Epidermal melanocyte (primary cell): Measurements from ENCODE around the gene IGFBP4.

Experiments
- DNase-seq: peaks from one replicate; pipeline ENCODE4 v3.0.0; 2011; ENCODE audit warnings: low spot score; ENCODE audit not compliant: insufficient read length

Gene IGFBP4

DNA sequence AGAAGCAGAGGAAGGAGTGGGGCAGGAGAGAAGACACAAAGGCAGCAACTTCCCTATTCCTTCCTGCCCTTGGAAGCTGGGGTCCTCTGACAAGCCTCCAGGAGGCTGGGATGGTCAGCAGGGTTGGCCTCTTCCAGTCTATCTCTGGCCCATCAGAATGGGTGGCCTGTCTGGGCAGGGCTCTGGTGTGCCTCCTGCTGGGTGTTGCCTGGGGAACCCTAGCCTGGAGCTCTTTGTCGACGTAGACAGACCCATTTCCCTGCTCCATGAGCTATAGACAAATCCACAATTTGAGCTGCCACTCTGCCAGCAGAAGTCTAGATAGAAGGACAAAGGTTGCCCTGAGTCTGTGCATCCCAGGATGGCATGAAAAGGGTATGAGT lies 11.4 kb downstream of the IGFBP4 start:
- no peak for DNase-seq

DNA sequence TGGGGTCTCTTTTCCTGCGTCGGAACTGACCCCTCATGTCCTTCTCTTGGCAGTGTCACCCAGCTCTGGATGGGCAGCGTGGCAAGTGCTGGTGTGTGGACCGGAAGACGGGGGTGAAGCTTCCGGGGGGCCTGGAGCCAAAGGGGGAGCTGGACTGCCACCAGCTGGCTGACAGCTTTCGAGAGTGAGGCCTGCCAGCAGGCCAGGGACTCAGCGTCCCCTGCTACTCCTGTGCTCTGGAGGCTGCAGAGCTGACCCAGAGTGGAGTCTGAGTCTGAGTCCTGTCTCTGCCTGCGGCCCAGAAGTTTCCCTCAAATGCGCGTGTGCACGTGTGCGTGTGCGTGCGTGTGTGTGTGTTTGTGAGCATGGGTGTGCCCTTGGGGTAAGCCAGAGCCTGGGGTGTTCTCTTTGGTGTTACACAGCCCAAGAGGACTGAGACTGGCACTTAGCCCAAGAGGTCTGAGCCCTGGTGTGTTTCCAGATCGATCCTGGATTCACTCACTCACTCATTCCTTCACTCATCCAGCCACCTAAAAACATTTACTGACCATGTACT lies 13.2 kb downstream of the IGFBP4 start:
- no peak for DNase-seq

DNA sequence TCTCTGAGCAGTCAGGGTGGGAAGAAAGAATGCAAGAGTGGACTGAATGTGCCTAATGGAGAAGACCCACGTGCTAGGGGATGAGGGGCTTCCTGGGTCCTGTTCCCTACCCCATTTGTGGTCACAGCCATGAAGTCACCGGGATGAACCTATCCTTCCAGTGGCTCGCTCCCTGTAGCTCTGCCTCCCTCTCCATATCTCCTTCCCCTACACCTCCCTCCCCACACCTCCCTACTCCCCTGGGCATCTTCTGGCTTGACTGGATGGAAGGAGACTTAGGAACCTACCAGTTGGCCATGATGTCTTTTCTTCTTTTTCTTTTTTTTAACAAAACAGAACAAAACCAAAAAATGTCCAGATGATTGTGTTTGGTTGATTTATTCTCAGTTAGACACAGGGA lies 14.1 kb downstream of the IGFBP4 start:
- no peak for DNase-seq

DNA sequence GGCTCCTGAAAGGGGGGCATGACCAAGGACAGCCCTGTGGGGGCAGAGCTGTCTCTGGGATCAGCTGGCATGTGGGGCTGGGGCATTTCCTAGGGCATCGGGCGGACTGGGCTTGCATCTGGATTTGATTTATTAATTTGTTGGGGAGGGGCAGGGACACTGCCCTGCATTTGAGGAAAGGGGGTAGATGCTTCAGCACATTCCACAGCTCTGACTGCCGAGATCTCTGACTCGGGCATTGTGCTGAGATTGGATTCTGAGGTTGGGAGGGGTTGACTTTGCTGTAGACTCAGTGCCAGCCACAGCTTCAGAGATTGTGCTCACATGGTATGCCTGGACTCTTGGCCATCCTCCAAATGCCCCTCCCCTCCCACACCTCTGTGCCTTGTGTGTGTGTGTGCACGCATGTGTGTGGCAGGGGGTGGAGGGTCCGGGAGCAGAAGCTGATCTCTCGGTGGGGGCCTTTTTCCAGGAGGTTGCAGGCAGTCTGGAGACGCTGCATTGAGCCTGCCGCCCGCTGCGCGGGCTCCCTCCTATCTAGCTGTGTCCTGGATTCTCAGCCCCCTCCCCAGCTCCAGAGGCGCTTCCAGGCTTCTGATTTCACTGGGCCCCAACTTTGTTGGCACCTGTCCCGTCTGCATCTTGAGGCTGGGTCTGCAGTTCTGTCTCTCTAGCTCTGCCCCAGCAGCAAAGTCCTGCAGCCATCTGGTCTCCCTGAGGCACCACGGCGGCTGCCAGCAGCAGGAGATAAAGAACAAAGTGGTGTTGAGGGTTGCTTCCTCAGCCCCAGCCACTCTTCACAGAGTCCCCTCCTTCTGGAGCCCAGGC lies 14.9 kb downstream of the IGFBP4 start:
- peak; percentile 79 for DNase-seq

DNA sequence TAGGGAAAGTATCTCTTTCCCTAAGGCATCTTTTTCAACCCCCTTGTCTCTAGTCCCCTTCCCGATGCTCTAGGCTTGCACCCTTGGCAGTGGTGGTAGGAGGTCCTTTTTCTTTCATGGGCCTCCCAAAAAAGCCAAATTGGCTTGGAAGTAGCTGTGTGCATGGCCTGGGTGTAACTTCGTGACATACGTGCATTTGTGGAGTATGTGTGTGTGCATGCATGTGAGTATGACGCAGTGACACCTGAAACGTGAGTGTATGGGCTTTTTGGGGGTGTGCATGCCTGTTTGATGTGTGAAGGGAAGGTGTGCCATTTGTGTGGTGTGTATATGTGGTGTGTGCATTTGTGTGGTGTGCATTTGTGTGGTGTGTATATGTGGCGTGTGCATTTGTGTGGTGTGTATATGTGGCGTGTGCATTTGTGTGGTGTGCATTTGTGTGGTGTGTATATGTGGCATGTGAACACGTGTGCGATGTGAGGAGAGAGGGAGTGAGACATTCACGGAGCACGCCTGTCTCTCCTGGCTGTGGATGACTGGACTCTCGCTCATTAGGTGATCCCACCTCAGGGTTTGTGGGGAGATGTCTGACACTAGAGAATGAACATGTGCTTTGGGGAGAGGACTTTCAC lies 15.7 kb downstream of the IGFBP4 start:
- no peak for DNase-seq

DNA sequence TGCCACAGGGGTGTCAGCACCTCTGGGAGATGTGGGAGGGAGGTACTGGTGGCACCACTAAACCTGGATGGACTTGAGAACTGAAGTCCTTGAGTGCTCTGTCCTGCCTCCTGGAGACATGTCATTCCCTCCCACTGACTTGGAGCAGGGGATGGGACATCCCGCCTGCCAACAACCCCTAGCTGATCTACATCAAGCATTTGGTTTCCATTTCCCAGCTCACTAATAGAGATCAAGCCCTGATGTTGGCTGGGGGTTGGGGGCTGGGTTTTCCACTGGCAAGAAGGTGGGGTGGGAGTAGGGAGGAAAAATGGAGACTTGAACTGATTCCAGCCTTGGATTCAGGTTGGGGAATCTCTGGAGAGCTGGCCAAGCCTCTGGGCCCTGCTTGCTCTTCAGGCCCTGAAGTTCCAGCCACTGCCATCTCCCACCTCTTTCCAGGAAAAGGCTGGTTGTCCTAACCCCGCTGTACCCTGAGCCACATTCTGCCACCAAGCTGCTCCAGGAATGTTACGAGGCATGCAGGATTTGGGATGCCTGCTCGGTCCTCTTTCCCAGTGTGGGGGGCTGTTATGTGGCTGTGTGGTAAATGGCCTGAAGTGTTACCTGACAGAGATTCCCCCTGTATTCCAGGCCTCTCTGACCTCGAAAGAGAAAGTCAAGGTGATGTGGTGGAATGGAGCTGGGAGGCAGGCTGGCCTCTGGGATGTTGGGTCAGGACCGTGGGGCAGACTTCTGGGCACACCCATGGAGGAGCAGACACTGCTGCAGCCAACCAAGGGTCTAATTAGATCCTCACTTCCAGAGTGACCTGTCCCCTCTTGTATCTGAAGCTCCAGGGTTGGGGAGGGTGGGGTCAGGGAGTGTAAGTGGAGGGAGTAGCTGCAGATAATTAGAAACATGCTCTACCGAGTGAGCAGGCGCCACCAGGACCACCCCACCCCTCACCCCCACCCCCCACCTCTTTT lies 16.7 kb downstream of the IGFBP4 start:
- DNase-seq, result no peak

DNA sequence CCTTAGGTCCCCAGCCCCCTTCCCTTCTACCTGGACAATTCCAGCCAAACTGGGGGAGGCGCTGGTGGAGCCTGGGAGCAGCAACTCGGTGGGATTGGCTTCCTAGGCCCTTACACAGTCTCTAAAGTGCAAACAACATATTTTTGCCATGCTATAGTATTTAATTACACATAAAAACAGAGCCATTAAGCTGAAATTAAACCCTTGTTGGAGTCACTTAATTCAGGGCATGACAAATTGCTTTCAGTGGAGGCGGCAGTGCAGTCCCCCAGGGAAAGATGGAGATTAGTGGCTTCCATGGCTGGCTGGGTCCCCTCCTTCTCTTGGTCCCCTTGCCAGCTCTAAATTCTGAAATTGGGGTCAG lies 17.3 kb downstream of the IGFBP4 start:
- no peak for DNase-seq

DNA sequence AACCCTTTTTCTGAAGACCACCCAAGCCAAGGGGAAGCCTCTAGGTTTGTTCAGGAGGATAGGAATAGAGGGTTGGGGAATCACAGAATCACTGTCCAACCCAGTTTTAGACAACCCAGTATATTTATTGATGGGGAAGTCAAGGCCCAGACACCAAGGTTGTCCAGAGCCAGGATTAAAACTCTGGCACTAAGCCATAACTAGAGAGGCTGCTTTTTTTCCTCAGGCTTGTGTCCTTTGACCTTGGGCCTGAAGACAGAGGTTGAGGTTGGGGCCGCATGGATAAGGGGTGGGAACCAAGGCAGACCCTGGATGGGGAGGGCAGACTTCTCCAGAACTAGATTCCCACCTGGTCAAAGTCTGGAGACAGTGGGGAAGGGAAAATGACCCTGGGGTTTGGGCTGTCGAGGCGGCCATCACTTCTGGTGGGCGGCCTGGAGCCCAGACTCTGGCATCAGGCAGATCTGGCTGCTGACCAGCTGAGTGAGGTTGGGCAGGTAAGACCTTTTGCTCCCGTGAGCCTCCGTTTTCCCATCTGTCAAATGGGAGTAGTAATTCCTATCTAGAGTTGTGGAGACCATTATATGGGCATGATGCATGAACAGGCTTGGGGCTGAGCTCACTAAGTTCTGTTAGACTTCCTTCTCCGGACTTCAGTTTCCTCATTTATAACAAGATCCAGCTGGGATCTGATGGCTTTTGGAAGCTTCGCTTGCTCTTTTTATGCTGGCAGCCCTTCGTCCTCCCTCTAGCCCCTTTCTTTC lies 17.9 kb downstream of the IGFBP4 start:
- DNase-seq, result no peak

DNA sequence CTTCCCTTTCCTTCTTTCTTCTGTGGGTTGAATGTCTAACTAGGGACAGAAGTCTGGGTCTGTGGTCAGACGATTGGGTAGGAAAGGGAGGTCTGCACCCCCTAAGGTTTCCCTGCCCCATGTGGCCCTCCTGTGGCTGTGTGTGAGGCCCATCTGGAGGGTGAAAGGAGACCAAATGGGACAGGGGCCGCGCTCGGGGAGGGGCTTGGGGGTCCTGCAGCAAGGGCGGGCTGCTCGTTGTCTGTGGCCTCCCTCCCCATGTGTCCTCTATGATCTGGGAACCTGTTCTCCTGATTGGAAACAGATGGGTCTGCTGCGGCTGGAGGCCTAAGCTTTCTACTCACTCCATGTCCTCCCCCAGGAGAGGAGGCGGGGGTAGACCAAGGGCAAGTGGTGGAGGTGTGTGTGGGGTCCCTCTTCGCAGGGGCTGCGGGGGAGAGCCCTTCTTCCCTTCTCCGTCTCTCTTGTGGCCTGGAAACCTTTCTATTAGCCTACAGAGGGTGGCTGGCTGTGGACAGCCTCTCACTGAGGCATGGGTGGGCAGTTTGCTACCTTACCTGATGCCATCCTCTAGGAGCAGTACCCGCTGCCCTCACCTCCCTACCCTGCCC lies 18.6 kb downstream of the IGFBP4 start:
- no peak for DNase-seq

DNA sequence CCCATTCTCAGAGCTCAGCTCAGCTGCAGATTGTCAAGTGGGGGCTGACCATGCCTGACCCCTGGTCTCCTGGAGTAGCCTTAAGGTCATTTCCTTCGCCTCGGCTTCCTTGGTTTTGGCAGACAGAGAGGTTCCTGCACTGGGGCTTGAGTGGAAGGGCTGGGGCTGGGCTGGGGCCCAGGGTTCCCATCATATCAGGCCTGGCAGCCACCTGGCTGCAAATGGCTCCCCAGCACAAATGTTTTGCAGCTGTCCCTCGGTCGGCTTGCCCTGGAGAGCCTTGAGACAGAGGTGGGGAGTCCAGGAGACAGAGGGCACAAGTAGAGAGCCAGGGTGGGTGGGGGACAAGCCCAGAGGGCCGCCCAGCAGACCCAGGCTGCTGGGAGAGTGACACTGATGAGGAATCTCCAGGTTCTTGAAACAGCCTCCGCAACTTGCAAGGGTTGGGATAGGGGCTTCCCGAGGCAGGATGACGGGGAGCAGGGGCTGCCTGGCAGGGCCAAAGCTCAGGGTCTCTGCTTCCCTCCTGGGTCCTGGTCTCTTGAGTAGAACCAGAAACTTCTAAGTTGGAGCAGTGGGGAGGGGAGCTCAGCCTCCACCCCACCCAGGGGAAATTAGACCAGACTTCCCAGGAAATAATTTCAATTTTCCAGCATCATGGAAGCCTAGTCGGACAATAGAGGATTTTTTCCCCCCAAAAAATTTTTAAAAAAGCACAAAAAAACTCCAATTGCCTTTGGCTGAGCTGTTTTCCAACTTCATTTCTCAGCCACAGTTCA lies 19.3 kb downstream of the IGFBP4 start:
- no peak for DNase-seq

DNA sequence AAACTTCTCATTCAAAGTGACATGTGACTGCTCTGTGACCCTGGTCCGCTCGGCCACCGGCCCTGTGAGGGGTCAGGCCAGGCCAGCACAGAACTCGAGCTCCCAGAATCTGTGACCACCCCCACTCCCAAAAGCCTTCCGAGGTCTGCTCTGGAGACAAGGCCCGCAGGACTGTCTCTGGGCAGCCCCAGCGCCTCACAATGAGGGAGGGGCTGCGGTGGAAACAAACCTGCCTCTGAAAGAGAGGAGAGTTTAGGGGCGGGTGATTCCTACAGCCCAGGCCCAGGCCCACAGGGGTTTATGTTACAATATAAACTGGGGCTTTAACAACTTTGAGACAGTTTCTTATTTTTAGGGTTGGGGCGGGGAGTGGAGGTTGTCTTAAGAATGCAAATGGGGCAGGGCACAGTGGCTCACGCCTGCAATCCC lies 19.9 kb downstream of the IGFBP4 start:
- DNase-seq, result no peak

DNA sequence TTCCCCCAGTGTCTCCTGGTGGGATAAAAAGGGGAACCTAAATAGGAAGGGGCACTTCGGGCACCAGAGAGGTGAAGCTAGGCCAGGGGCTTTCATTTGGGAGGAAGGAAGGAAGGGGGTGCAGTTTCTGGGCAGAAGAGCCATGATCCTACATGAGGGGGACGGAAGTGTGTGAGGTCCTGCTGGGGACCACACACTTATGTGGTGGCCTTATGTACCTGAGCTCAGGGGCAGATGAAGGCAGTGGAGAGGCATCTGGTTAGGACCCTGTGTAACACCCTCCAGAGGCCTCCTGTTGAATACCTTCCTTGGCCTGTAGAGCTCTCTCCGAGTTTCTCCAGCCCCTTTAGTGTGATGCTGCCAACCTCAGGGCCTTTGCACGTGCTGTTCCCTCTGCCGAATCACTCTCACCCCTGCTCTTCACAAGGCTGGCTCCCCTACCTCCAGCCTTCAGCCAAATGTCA lies 21.2 kb downstream of the IGFBP4 start:
- DNase-seq, result no peak

DNA sequence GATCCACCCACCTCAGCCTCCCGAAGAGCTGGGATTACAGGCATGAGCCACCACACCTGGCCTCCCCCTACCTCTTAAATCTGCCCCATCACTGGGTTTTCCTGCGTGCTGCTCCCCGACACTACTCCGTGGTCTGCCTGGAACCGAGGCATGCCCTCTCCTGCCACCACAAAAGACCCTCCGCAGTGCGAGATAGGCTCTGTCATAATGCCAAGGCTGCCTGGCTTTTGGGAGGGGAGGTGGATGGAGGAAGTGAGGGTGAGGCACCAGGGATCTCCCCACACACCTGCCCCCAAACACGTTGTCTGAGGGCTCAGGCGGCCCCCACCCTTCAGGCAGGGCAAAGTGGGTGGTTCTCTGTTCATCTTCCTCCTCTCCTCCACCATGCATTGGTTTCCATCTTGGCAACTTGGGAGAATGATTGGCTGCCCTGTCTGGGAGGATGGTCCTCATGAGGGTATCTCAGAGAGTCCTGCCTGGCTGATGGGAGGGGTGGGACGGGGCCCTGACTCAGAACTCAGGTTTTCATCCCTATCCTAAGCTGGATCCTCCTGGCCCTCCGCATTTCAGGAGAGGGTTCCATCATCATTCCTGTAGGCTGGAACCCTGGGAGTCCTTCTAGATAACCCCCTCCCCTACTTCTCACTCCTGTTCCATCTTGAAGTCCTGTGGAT lies 23.2 kb downstream of the IGFBP4 start:
- DNase-seq, result no peak

DNA sequence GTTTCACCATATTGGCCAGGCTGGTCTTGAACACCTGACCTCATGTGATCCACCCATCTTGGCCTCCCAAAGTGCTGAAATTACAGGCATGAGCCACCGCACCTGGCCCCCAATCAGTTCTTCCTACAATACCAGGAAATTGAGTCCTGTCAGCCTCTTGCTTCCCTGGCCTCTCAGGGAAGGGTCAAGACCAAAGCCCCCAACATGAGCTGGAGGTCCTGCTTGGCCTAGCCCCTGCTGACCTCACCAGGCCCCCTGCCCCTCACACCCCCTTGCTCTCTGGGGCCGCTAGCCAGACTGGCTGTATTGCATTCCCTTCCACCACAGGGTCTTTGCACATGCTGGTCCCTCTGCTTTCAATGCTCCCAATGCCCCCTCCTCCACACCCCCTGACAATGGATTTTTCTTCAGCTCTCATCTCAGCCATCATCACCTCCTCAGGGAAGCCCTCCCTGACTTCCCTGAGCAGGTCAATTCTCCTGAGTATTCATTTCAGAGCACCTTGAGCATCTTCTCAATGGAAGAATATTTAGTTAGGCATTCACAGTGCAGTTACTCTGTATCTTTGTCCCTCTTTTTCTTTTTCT lies 24.1 kb downstream of the IGFBP4 start:
- no peak for DNase-seq

DNA sequence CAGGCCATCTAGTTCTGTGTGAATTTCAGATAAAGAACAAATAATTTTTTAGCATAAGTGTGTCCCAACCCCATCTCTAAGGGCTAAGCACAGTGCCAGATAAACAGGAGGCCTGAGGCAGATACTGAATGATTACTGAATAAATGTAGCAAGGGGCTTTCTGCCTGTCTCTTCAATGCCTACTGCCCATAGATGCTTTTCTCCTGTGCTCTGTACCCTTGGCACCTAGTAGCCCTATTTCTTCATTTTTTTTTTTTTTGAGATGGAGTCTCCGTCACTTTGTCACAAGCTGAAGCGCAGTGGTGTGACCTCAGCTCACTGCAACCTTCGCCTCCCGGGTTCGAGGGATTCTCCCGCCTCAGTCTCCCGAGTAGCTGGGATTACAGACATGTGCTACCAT lies 25.3 kb downstream of the IGFBP4 start:
- no peak for DNase-seq

DNA sequence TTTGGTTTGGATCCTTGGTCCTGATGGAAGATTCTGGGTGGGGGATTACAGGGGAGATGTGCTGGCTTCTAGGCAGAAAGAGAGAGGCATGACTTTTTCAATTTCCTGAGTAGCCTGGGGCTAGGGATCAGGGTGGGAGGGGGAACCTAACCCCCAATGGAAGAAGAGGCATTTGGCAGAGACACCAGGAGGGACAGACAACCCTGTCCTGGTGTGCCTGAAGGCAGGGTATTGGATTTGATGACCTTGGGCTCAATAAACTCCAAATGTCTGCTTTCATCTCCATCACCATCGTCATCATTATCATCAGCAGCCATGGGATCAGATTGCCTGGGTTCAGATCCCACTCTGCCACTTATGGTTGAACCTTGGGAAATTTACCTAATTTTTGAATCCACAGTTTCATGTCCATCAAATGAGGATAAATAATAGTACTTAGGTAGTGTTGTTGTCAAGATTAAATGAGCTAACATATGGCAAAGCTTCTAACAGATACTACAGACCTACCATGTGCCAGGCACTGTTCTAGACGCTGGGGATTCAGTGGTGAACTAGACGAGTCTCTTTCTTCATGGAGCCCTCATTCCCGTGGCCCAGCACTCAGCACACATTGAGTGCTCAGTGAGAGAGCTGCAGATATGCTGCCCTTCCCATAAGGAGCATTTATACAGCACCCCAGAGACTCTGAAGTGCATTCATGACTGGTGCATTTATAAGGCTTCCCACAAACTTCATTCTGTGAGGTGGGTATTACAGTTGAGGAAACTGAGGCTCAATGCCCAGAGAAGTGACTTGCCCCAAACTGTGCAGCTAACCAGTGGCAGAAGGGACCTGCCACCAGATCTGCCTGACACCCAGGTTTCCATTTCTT lies 26.8 kb downstream of the IGFBP4 start:
- no peak for DNase-seq

DNA sequence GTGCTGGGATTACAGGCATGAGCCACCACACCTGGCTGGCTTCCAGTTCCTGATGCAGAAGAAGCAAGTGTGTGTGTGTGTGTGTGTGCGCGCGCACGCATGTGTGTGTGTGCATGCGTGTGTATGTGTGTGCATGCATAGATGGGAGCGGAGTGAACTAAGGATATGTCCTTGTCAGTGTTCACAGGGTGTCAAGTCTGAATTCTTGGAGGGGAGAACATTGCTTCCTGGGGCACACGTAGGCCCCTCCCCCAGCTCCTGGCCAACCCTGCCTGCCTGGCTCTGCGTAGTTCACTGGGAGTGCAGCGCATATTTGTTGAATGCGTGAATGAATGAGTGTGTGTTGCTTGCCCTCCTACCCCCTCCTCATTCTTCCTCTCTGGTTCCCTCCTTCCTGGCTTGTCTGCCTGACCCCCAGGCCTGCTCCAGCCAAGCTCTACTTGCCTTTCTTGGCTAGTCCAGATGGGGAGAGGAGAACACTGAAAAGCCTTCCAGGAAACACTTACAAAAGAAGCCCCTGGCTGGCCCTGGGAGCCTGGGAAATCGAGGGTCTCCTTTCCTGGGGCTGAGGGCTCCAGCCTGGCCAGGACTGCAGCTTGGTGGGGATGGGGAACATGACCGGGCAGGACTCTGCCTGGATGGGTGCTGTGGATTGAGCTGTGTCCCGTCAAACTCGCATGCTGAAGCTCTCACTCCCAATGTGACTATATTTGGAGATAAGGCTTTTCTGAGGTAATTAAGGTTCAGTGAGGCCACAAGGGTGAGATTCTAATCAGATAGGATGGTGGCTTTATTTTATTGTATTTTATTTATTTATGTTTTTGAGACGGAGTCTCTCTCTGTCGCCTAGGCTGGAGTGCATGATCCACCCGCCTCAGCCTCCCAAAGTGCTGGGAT lies 27.9 kb downstream of the IGFBP4 start:
- no peak for DNase-seq
